Ishikawa (cell line): ENCODE results near the gene ZNF43.

Experiments used
- CEBPB ChIP-seq: IDR thresholded peaks from 2 replicates; pipeline ENCODE4 v1.6.1; 2012
- EP300 ChIP-seq: IDR thresholded peaks from 2 replicates; pipeline ENCODE4 v1.6.1; 2012; ENCODE audit warnings: borderline replicate concordance
- REST ChIP-seq: IDR thresholded peaks from 2 replicates; pipeline ENCODE4 v1.6.1; 2012; ENCODE audit warnings: low read depth, mild to moderate bottlenecking
- TCF12 ChIP-seq: IDR thresholded peaks from 2 replicates; pipeline ENCODE4 v1.6.1; 2012; ENCODE audit warnings: low read depth
- TEAD4 ChIP-seq: IDR thresholded peaks from 2 replicates; pipeline ENCODE4 v1.6.1; 2012

GRCh38 chr19:21878646-21879045 is 42.7 kb upstream of the ZNF43 start:
- no peak for TF ChIP-seq REST
- TF ChIP-seq TEAD4, result no peak
- TF ChIP-seq TCF12, result no peak
- TF ChIP-seq EP300, result no peak
- TF ChIP-seq CEBPB, result no peak
